ENCODE measurements around the gene P3H2.
"Not testable (repeated sequence)": the region's sequence is repeated elsewhere in the genome, so short reads cannot be mapped to it uniquely, and the experiment has no call there.

Gene P3H2

GRCh38 chr3:190083635-190084034 lies 37.1 kb downstream of the P3H2 start:
- H3K9me3 ChIP-seq (ENCODE audit: control insufficient read depth, low read length): no peaks in the 10 kb centered on the region
- no peak overlapping the region for H3K4me2 ChIP-seq (ENCODE audit: low read length)
- no peaks in the 10 kb centered on the region for H3K36me3 ChIP-seq (ENCODE audit: control insufficient read depth, insufficient read depth, low read length)
- no peaks in the 10 kb centered on the region for H3K4me1 ChIP-seq
- H3K27ac ChIP-seq: no peak overlapping the region
- no peak overlapping the region for H3K4me3 ChIP-seq (ENCODE audit: low read depth, low read length)
- no peak overlapping the region for H3K9ac ChIP-seq
- no peak overlapping the region for H2AFZ ChIP-seq
- H3K79me2 ChIP-seq: no peaks in the 10 kb centered on the region
- TF ChIP-seq CTCF (IDR thresholded peaks at IDR 0.05): no peak
- H3K27me3 ChIP-seq (ENCODE audit: control insufficient read depth, insufficient read depth, low read length): no peaks in the 10 kb centered on the region

- H3K9me3 ChIP-seq (ENCODE audit: control insufficient read depth, low read length): no peaks in the 10 kb centered on the region
- H3K79me2 ChIP-seq: no peaks in the 10 kb centered on the region
- no peaks in the 10 kb centered on the region for H3K36me3 ChIP-seq (ENCODE audit: control insufficient read depth, insufficient read depth, low read length)
- no peak for TF ChIP-seq CTCF (IDR thresholded peaks at IDR 0.05)
- H3K4me3 ChIP-seq (ENCODE audit: low read depth, low read length): no peak overlapping the region
- H3K4me1 ChIP-seq: no peaks in the 10 kb centered on the region
- H2AFZ ChIP-seq: no peak overlapping the region
- no peak overlapping the region for H3K9ac ChIP-seq
- H3K27ac ChIP-seq: no peak overlapping the region
- no peak overlapping the region for H3K4me2 ChIP-seq (ENCODE audit: low read length)
- H3K27me3 ChIP-seq (ENCODE audit: control insufficient read depth, insufficient read depth, low read length): no peaks in the 10 kb centered on the region
Observed at GRCh38 chr3:190081389-190081788, 39.3 kb downstream of the P3H2 start.

- H3K9me3 ChIP-seq (ENCODE audit: control insufficient read depth, low read length); H3K36me3 ChIP-seq (ENCODE audit: control insufficient read depth, insufficient read depth, low read length); H3K79me2 ChIP-seq; H2AFZ ChIP-seq; H3K4me1 ChIP-seq; H3K27ac ChIP-seq; H3K4me3 ChIP-seq (ENCODE audit: low read depth, low read length); H3K27me3 ChIP-seq (ENCODE audit: control insufficient read depth, insufficient read depth, low read length); H3K9ac ChIP-seq; H3K4me2 ChIP-seq (ENCODE audit: low read length): not testable (repeated sequence)
Observed at GRCh38 chr3:190079173-190079572, 41.5 kb downstream of the P3H2 start.

GRCh38 chr3:190077395-190078045 lies 43.2 kb downstream of the P3H2 start:
- Histone ChIP-seq H3K9ac (no peak overlapping the region), H3K27me3 (ENCODE audit: control insufficient read depth, insufficient read depth, low read length) (no peaks in the 10 kb centered on the region), H2AFZ (no peak overlapping the region), H3K4me3 (ENCODE audit: low read depth, low read length) (no peak overlapping the region), H3K4me1 (no peaks in the 10 kb centered on the region), H3K27ac (no peak overlapping the region), H3K4me2 (ENCODE audit: low read length) (no peak overlapping the region), H3K36me3 (ENCODE audit: control insufficient read depth, insufficient read depth, low read length) (no peaks in the 10 kb centered on the region), H3K9me3 (ENCODE audit: control insufficient read depth, low read length) (no peaks in the 10 kb centered on the region), H3K79me2 (no peaks in the 10 kb centered on the region)
- no peak for TF ChIP-seq CTCF (IDR thresholded peaks at IDR 0.05)

GRCh38 chr3:190076601-190077394 lies 43.9 kb downstream of the P3H2 start:
- no peaks in the 10 kb centered on the region for H3K27me3 ChIP-seq (ENCODE audit: control insufficient read depth, insufficient read depth, low read length)

More at GRCh38 chr3:190076601-190077394, 43.9 kb downstream of the P3H2 start:
- Histone ChIP-seq H2AFZ (no peak overlapping the region), H3K9me3 (ENCODE audit: control insufficient read depth, low read length) (no peaks in the 10 kb centered on the region), H3K4me2 (ENCODE audit: low read length) (no peak overlapping the region), H3K27ac (no peak overlapping the region), H3K9ac (no peak overlapping the region), H3K36me3 (ENCODE audit: control insufficient read depth, insufficient read depth, low read length) (no peaks in the 10 kb centered on the region), H3K4me3 (ENCODE audit: low read depth, low read length) (no peak overlapping the region), H3K79me2 (no peaks in the 10 kb centered on the region), H3K4me1 (no peaks in the 10 kb centered on the region)
- no peak for TF ChIP-seq CTCF (IDR thresholded peaks at IDR 0.05)

Measured in parathyroid adenoma (tissue), 2 donors.